Neuronal stem cell (in vitro differentiated cells): ENCODE data around the gene RASGRF1.
A peak's percentile ranks its signal among the peaks of the same experiment; 100 is the strongest.

Experiments used
- DNase-seq: peaks from one replicate; pipeline ENCODE4 v3.0.0-alpha.2; 2013; ENCODE audit warnings: low spot score
- H2AFZ ChIP-seq: one replicate; pipeline ENCODE4 v1.6.1; 2013; ENCODE audit warnings: mild to moderate bottlenecking, low read length, inconsistent platforms
- H2AK5ac ChIP-seq: 2 replicates; pipeline ENCODE4 v1.6.1; 2013; ENCODE audit warnings: low read depth, mild to moderate bottlenecking, inconsistent platforms, low read length, moderate library complexity, mixed read lengths
- H2BK120ac ChIP-seq: 2 replicates; pipeline ENCODE4 v1.6.1; 2013; ENCODE audit warnings: low read depth, mild to moderate bottlenecking, inconsistent platforms, low read length, moderate library complexity, mixed read lengths
- H2BK12ac ChIP-seq: one replicate; pipeline ENCODE4 v1.6.1; 2013; ENCODE audit warnings: low read length, inconsistent platforms
- H2BK15ac ChIP-seq: 2 replicates; pipeline ENCODE4 v1.6.1; 2013; ENCODE audit warnings: mild to moderate bottlenecking, low read length, inconsistent platforms, mixed read lengths
- H2BK5ac ChIP-seq: one replicate; pipeline ENCODE4 v1.6.1; 2013; ENCODE audit warnings: inconsistent platforms, mild to moderate bottlenecking, low read length, moderate library complexity
- H3K14ac ChIP-seq: one replicate; pipeline ENCODE4 v1.6.1; 2013; ENCODE audit warnings: low read length, inconsistent platforms
- H3K18ac ChIP-seq: 2 replicates; pipeline ENCODE4 v1.6.1; 2013; ENCODE audit warnings: low read length, inconsistent platforms
- H3K23ac ChIP-seq: 2 replicates; pipeline ENCODE4 v1.6.1; 2013; ENCODE audit warnings: low read depth, mild to moderate bottlenecking, mixed read lengths, low read length, inconsistent platforms; ENCODE audit not compliant: poor library complexity
- H3K27ac ChIP-seq: replicated peaks from 3 replicates; pipeline ENCODE4 v1.5.1; 2013; ENCODE audit warnings: low read length, inconsistent platforms
- H3K27me3 ChIP-seq, 3 experiments: 2 replicates each; pipeline ENCODE4 v1.6.1; 2013; ENCODE audit warnings: low read length in 3 of 3, mild to moderate bottlenecking in 2 of 3, inconsistent platforms in 1 of 3, low read depth in 1 of 3, mixed read lengths in 1 of 3, moderate library complexity in 1 of 3; ENCODE audit not compliant: control insufficient read depth in 3 of 3, insufficient read depth in 3 of 3
- H3K36me3 ChIP-seq, 2 donors: replicated peaks in 1 of 2; 2 replicates each; pipeline ENCODE4 v1.6.1; 2013; ENCODE audit warnings: low read length in 2 of 2; ENCODE audit not compliant: control insufficient read depth in 2 of 2, insufficient read depth in 2 of 2
- H3K4ac ChIP-seq: 2 replicates; pipeline ENCODE4 v1.6.1; 2013; ENCODE audit warnings: inconsistent platforms, mild to moderate bottlenecking, low read length, moderate library complexity
- H3K4me1 ChIP-seq, 2 donors: 1 replicate in 1 of 2; 2 replicates in 1 of 2; pipeline ENCODE4 v1.6.1; 2013; ENCODE audit warnings: low read length in 2 of 2, low read depth in 1 of 2; ENCODE audit not compliant: control insufficient read depth in 2 of 2, insufficient read depth in 1 of 2
- H3K4me2 ChIP-seq: one replicate; pipeline ENCODE4 v1.6.1; 2013; ENCODE audit warnings: mild to moderate bottlenecking, low read length, inconsistent platforms; ENCODE audit not compliant: insufficient read depth, poor library complexity, severe bottlenecking
- H3K4me3 ChIP-seq, 2 donors: 2 replicates each; pipeline ENCODE4 v1.5.1; 2013; ENCODE audit warnings: low read length in 2 of 2, mild to moderate bottlenecking in 2 of 2, inconsistent platforms in 1 of 2, moderate library complexity in 1 of 2
- H3K79me1 ChIP-seq: one replicate; pipeline ENCODE4 v1.6.1; 2013; ENCODE audit warnings: low read depth, mild to moderate bottlenecking, inconsistent platforms, low read length, moderate library complexity
- H3K9ac ChIP-seq: one replicate; pipeline ENCODE4 v1.6.1; 2013; ENCODE audit warnings: mild to moderate bottlenecking, low read depth, low read length, inconsistent platforms; ENCODE audit not compliant: poor library complexity
- H3K9me3 ChIP-seq, 2 donors: replicated peaks in 1 of 2; 2 replicates each; pipeline versions ENCODE3 to v1.6.1; 2013; ENCODE audit warnings: low read length in 2 of 2, mild to moderate bottlenecking in 2 of 2, inconsistent platforms in 1 of 2, low read depth in 1 of 2, mixed read lengths in 1 of 2, moderate library complexity in 1 of 2; ENCODE audit not compliant: control insufficient read depth in 2 of 2, insufficient read depth in 1 of 2
- H4K8ac ChIP-seq: one replicate; pipeline ENCODE4 v1.6.1; 2013; ENCODE audit warnings: low read depth, mild to moderate bottlenecking, inconsistent platforms, low read length, moderate library complexity
- H4K91ac ChIP-seq: one replicate; pipeline ENCODE4 v1.6.1; 2013; ENCODE audit warnings: low read length, low read depth, mild to moderate bottlenecking, inconsistent platforms; ENCODE audit not compliant: poor library complexity
- WGBS, 2 donors: extraction: QIAGEN DNeasy Blood & Tissue Kit; methylation state at CpG; one replicate each; pipeline ENCODE4 v1.1.7; 2013; ENCODE audit warnings: missing lambda C conversion rate in 2 of 2, mixed read lengths in 1 of 2; ENCODE audit not compliant: insufficient read length in 2 of 2, insufficient replicate concordance in 1 of 2; ENCODE audit errors: extremely low coverage in 2 of 2; 5-methylcytosine and 5-hydroxymethylcytosine counted together

Gene RASGRF1

GRCh38 chr15:78950902-78951840, 139.4 kb downstream of the RASGRF1 start:
- Histone ChIP-seq H4K8ac (no peak overlapping the region), H3K36me3 (no peaks in the 10 kb centered on the region), H2BK12ac (no peak overlapping the region), H3K14ac (no peak overlapping the region), H2BK15ac (no peak overlapping the region), H3K27me3 (peaks cover 0 to 29% (median 3%) of the 10 kb centered on the region in 3 experiments), H3K4me1 (no peaks in the 10 kb centered on the region), H2AFZ (peak overlapping the region; percentile 19), H2BK5ac (no peak overlapping the region), H3K4ac (no peak overlapping the region), H3K79me1 (no peaks in the 10 kb centered on the region), H3K4me3 (no peak overlapping the region), H3K4me2 (no peak overlapping the region), H3K18ac (no peak overlapping the region), H3K9me3 (no peaks in the 10 kb centered on the region), H2AK5ac (no peak overlapping the region), H2BK120ac (no peak overlapping the region), H3K9ac (no peak overlapping the region), H3K23ac (no peak overlapping the region), H3K27ac (no peak overlapping the region), H4K91ac (no peak overlapping the region)
- no CpG with 5 or more reads among the region's 10 CpGs for WGBS, 2 donors
- DNase-seq = no peak

- no peak overlapping the region for H2AK5ac ChIP-seq
- no CpG with 5 or more reads among the region's 9 CpGs for WGBS, 2 donors
- no peak for DNase-seq
- H3K4me1 ChIP-seq = peaks cover under 1% of the 10 kb centered on the region in 2 donors
- no peak overlapping the region for H3K18ac ChIP-seq
- no peak overlapping the region for H3K9ac ChIP-seq
- H3K14ac ChIP-seq = no peak overlapping the region
- no peaks in the 10 kb centered on the region for H3K36me3 ChIP-seq
- H2AFZ ChIP-seq = no peak overlapping the region
- no peaks in the 10 kb centered on the region for H3K9me3 ChIP-seq
- H2BK5ac ChIP-seq = no peak overlapping the region
- no peak overlapping the region for H3K4me2 ChIP-seq
- no peak overlapping the region for H2BK15ac ChIP-seq
- H3K23ac ChIP-seq = no peak overlapping the region
- peaks cover 0 to 35% (median 4%) of the 10 kb centered on the region in 3 experiments for H3K27me3 ChIP-seq
- no peak overlapping the region for H2BK12ac ChIP-seq
- H3K4ac ChIP-seq = no peak overlapping the region
- no peak overlapping the region for H3K27ac ChIP-seq
- H2BK120ac ChIP-seq = no peak overlapping the region
- no peaks in the 10 kb centered on the region for H3K79me1 ChIP-seq
- no peak overlapping the region for H4K91ac ChIP-seq
- no peak overlapping the region for H3K4me3 ChIP-seq
- H4K8ac ChIP-seq = no peak overlapping the region
Observed at GRCh38 chr15:78950343-78950742, 140.2 kb downstream of the RASGRF1 start.

- no peak overlapping the region for H4K8ac ChIP-seq
- no CpG with 5 or more reads among the region's 1 CpG for WGBS, 2 donors
- no peak overlapping the region for H2BK15ac ChIP-seq
- H2BK120ac ChIP-seq = no peak overlapping the region
- no peak overlapping the region for H2BK12ac ChIP-seq
- H2AFZ ChIP-seq = no peak overlapping the region
- no peak overlapping the region for H3K27ac ChIP-seq
- H3K9me3 ChIP-seq = no peaks in the 10 kb centered on the region
- no peaks in the 10 kb centered on the region for H3K36me3 ChIP-seq
- no peak overlapping the region for H3K4me3 ChIP-seq
- peaks cover 4 to 5% of the 10 kb centered on the region in 2 donors for H3K4me1 ChIP-seq
- no peak overlapping the region for H2AK5ac ChIP-seq
- no peak overlapping the region for H3K4me2 ChIP-seq
- no peak overlapping the region for H3K23ac ChIP-seq
- H3K9ac ChIP-seq = no peak overlapping the region
- DNase-seq = no peak
- no peaks in the 10 kb centered on the region for H3K79me1 ChIP-seq
- H4K91ac ChIP-seq = no peak overlapping the region
- no peak overlapping the region for H2BK5ac ChIP-seq
- no peak overlapping the region for H3K18ac ChIP-seq
- no peak overlapping the region for H3K4ac ChIP-seq
- H3K14ac ChIP-seq = no peak overlapping the region
- peaks cover 0 to 39% (median 10%) of the 10 kb centered on the region in 3 experiments for H3K27me3 ChIP-seq
Observed at GRCh38 chr15:78949461-78949860, 141.1 kb downstream of the RASGRF1 start.

- peaks cover 7% of the 10 kb centered on the region in 2 donors for H3K4me1 ChIP-seq
- H3K4me2 ChIP-seq = no peak overlapping the region
- no peak overlapping the region for H3K23ac ChIP-seq
- H3K79me1 ChIP-seq = no peaks in the 10 kb centered on the region
- WGBS, 2 donors = no CpG with 5 or more reads among the region's 5 CpGs
- H3K36me3 ChIP-seq = no peaks in the 10 kb centered on the region
- no peak overlapping the region for H2BK12ac ChIP-seq
- H3K4ac ChIP-seq = no peak overlapping the region
- H3K14ac ChIP-seq = no peak overlapping the region
- peaks cover 2 to 58% (median 24%) of the 10 kb centered on the region in 3 experiments for H3K27me3 ChIP-seq
- H2AK5ac ChIP-seq = no peak overlapping the region
- no peak overlapping the region for H2BK15ac ChIP-seq
- no peaks in the 10 kb centered on the region for H3K9me3 ChIP-seq
- H3K4me3 ChIP-seq = no peak overlapping the region
- no peak overlapping the region for H3K9ac ChIP-seq
- no peak overlapping the region for H3K18ac ChIP-seq
- H2BK5ac ChIP-seq = no peak overlapping the region
- no peak overlapping the region for H4K91ac ChIP-seq
- DNase-seq = no peak
- H4K8ac ChIP-seq = no peak overlapping the region
- no peak overlapping the region for H3K27ac ChIP-seq
- no peak overlapping the region for H2AFZ ChIP-seq
- H2BK120ac ChIP-seq = no peak overlapping the region
Observed at GRCh38 chr15:78947506-78947905, 143.1 kb downstream of the RASGRF1 start.
